Measurements from ENCODE around the gene HUS1B. TPM values are rescaled to one million over a fixed set of nuclear protein-coding genes. Genes with fewer than 3 reads are reported as not detected.

The HUS1B gene
- total RNA-seq, 1 experiment from 2014 or later = 0.79 TPM

DNA sequence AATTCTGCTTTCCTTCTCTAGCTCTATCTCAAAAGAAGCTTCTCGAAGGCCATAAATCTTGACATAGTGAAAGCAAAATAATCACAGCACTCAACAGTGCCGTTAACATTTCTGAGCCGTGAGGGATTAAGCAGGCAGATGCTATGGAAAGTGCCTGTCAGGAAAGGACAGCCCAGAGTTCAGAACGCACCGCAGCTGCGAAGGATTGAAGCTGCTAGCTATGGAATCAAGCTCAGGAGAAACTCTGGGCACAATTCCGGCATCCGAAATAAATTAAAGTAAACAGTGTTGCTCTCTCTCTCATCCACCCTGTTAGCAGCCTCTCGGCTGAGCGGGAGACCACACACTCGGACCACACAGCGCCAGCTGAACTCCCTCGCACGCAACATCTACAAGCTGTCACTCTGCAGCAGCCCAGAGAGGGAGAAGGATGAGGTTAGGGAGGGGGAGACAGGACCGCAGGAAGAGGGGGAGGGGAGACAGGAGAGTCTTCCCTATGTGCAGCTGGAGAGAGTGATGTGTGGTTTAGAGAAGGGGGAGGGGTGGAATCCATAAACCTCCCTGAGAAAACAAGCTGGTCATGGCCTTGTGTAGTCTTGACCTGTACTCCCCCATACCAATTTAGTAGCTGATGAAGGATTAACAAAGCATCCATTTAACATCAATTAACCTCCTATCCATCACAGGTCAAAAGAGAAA is 27.0 kb upstream of the HUS1B start:
- CTCF ChIA-PET = interaction anchor here (0.8 kb wide), 1 partner anchor 38 kb away, joined by 3 read pairs; no protein-coding TSS in a partner anchor

DNA sequence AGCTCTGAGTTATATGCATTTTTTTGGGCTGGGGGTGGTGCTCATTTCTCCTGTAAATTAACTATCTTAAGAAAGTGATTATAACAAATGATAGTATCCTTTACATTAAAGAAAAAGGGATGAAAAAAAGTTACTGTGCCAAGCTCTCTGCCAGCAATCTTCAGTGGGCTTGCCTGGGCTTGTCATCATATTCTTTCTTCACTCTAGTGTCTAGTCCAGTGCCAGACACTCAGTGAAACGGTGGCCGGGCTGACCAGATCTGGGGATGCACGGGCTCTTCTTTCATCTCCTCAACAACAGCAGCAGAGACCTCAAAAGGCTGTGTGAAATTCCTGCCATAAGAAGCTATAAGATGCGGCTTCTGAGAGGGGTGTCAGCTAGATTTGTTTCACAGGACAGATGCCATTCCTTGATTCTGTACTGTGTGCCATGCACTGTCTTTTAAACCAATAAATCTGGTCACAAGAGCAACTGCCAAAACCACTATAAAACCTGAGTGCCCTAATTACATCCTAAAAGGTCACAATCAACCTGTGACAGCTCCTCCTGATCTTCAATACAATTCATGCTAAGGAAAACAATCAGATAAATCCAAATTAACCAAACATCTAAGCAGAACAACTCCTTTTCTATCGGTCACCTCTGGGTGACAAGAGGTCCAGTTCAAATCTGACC is 23.9 kb upstream of the HUS1B start:
- Histone ChIP-seq H3K9me3 (no peaks in the 10 kb centered on the region), H3K27me3 (replicated peaks; ENCODE audit: control insufficient read depth, insufficient read depth, low read length) (no peaks in the 10 kb centered on the region), H3K4me3 (ENCODE audit: low read depth, low read length) (no peak overlapping the region), H3K4me1 (no peaks in the 10 kb centered on the region), H3K36me3 (ENCODE audit: control insufficient read depth, insufficient read depth, low read length) (no peaks in the 10 kb centered on the region)
- Mint-ChIP-seq H3K27me3 (ENCODE audit: insufficient read depth, unreplicated experiment) (no peaks in the 10 kb centered on the region), H3K4me1 (ENCODE audit: low read depth, unreplicated experiment) (peaks cover 9% of the 10 kb centered on the region), H3K27ac (ENCODE audit: unreplicated experiment) (no peak overlapping the region), H3K36me3 (ENCODE audit: insufficient read depth, unreplicated experiment) (peaks cover 7% of the 10 kb centered on the region), H3K9me3 (ENCODE audit: unreplicated experiment) (no peaks in the 10 kb centered on the region), H3K4me3 (ENCODE audit: unreplicated experiment) (no peak overlapping the region)
- TF ChIP-seq, protein P1, sequence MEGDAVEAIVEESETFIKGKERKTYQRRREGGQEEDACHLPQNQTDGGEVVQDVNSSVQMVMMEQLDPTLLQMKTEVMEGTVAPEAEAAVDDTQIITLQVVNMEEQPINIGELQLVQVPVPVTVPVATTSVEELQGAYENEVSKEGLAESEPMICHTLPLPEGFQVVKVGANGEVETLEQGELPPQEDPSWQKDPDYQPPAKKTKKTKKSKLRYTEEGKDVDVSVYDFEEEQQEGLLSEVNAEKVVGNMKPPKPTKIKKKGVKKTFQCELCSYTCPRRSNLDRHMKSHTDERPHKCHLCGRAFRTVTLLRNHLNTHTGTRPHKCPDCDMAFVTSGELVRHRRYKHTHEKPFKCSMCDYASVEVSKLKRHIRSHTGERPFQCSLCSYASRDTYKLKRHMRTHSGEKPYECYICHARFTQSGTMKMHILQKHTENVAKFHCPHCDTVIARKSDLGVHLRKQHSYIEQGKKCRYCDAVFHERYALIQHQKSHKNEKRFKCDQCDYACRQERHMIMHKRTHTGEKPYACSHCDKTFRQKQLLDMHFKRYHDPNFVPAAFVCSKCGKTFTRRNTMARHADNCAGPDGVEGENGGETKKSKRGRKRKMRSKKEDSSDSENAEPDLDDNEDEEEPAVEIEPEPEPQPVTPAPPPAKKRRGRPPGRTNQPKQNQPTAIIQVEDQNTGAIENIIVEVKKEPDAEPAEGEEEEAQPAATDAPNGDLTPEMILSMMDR (IDR thresholded peaks at IDR 0.05; ENCODE audit: insufficient read depth in 1 of 2, low read depth in 1 of 2, low read length in 1 of 2, severe bottlenecking in 1 of 2, unreplicated experiment in 1 of 2) = no peak
- POLR2A ChIA-PET = no interaction called here
- no peak for DNase-seq
- intact Hi-C loops (cut with micrococcal nuclease; ENCODE audit: unreplicated experiment) = no loop called here
- CTCF ChIA-PET = no interaction called here
- BruUV-seq (replicated peaks) = no TSS peak

More for the DNA sequence above, 27.0 kb upstream of the HUS1B start:
- TF ChIP-seq, protein P1 (IDR thresholded peaks at IDR 0.05; ENCODE audit: insufficient read depth in 1 of 2, low read depth in 1 of 2, low read length in 1 of 2, severe bottlenecking in 1 of 2, unreplicated experiment in 1 of 2) = no peak
- no peak overlapping the region for H3K4me3 ChIP-seq (ENCODE audit: low read depth, low read length)
- Mint-ChIP-seq H3K27me3 (ENCODE audit: insufficient read depth, unreplicated experiment) (no peaks in the 10 kb centered on the region), H3K9me3 (ENCODE audit: unreplicated experiment) (no peaks in the 10 kb centered on the region), H3K36me3 (ENCODE audit: insufficient read depth, unreplicated experiment) (peaks cover 7% of the 10 kb centered on the region), H3K4me1 (ENCODE audit: low read depth, unreplicated experiment) (peaks cover 9% of the 10 kb centered on the region), H3K4me3 (ENCODE audit: unreplicated experiment) (no peak overlapping the region), H3K27ac (ENCODE audit: unreplicated experiment) (no peak overlapping the region)
- peak in 1 of 2 experiments; percentile 5 for DNase-seq
- H3K36me3 ChIP-seq (ENCODE audit: control insufficient read depth, insufficient read depth, low read length) = no peaks in the 10 kb centered on the region
- no TSS peak for BruUV-seq (replicated peaks)
- no peaks in the 10 kb centered on the region for H3K27me3 ChIP-seq (replicated peaks; ENCODE audit: control insufficient read depth, insufficient read depth, low read length)
- intact Hi-C loops (cut with micrococcal nuclease; ENCODE audit: unreplicated experiment) = no loop called here
- no peaks in the 10 kb centered on the region for H3K9me3 ChIP-seq
- no peaks in the 10 kb centered on the region for H3K4me1 ChIP-seq
- POLR2A ChIA-PET = interaction anchor here (0.6 kb wide), 1 partner anchor 585 kb away, joined by 3 read pairs; no protein-coding TSS in a partner anchor

DNA sequence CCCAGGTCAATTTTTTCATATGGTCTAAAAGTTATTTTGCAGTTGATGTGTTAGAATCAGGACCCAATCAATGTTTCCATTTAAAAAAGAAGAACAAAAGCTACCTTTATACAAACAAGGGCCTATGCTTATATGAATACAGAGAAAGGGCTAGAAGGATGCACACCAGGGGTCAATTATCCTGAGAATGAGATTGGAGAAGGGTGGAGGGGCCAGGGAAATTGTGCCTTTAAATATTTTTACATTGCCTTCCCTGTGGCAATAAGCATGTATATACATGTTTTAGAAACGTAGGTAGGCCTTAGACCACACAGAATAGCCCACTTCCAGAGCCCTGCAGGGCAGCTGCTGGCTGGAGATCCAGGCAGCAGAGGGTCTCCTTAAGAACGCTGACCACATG is 23.4 kb upstream of the HUS1B start:
- Histone ChIP-seq H3K4me3 (ENCODE audit: low read depth, low read length) (no peak overlapping the region), H3K27me3 (replicated peaks; ENCODE audit: control insufficient read depth, insufficient read depth, low read length) (no peaks in the 10 kb centered on the region), H3K36me3 (ENCODE audit: control insufficient read depth, insufficient read depth, low read length) (no peaks in the 10 kb centered on the region), H3K4me1 (no peaks in the 10 kb centered on the region), H3K9me3 (no peaks in the 10 kb centered on the region)
- peaks cover 3% of the 10 kb centered on the region for H3K36me3 Mint-ChIP-seq (ENCODE audit: insufficient read depth, unreplicated experiment)
- no peaks in the 10 kb centered on the region for H3K27me3 Mint-ChIP-seq (ENCODE audit: insufficient read depth, unreplicated experiment)
- no peaks in the 10 kb centered on the region for H3K9me3 Mint-ChIP-seq (ENCODE audit: unreplicated experiment)
- no peak overlapping the region for H3K27ac Mint-ChIP-seq (ENCODE audit: unreplicated experiment)
- BruUV-seq (replicated peaks) = no TSS peak
- H3K4me3 Mint-ChIP-seq (ENCODE audit: unreplicated experiment) = no peak overlapping the region
- TF ChIP-seq, protein P1 (IDR thresholded peaks at IDR 0.05; ENCODE audit: insufficient read depth in 1 of 2, low read depth in 1 of 2, low read length in 1 of 2, severe bottlenecking in 1 of 2, unreplicated experiment in 1 of 2) = no peak
- intact Hi-C loops (cut with micrococcal nuclease; ENCODE audit: unreplicated experiment) = no loop called here
- ChIA-PET CTCF (no interaction called here), POLR2A (no interaction called here)
- peaks cover 9% of the 10 kb centered on the region for H3K4me1 Mint-ChIP-seq (ENCODE audit: low read depth, unreplicated experiment)
- DNase-seq = no peak

All from Caco-2 (cell line).